A673 (cell line): ENCODE data around the gene ASIC2. TPM values are rescaled to one million over a fixed set of nuclear protein-coding genes. Genes with fewer than 3 reads are reported as not detected.

Source experiments
- BruUV-seq: library from RNA; stranded (reverse); fragments of 400-500 nt; replicated peaks from 2 replicates; lab custom pipeline; 2021; lab: Mats Ljungman, UMichigan
- CTCF ChIA-PET: fragments of 300-600 bp; sonication (Branson Sonifier 250); formaldehyde crosslinking; loops from one replicate; lab custom pipeline; 2022; ENCODE audit warnings: antibody characterized with exemption; lab: Charles Lee
- POLR2A ChIA-PET: fragments of 300-600 bp; sonication (Branson Sonifier 250); formaldehyde crosslinking; loops from one replicate; lab custom pipeline; 2022; ENCODE audit warnings: antibody characterized with exemption; ENCODE audit not compliant: low non-redundant PET; lab: Charles Lee
- DNase-seq: peaks from one replicate; pipeline ENCODE4 v3.0.0-alpha.2; 2015; ENCODE audit warnings: low spot score
- H3K27ac ChIP-seq: fragments of 200-600 bp; sonication (generic); 2 replicates; pipeline ENCODE4 v1.5.1; 2016; ENCODE audit warnings: mixed run types, low read depth, mild to moderate bottlenecking, mixed read lengths, antibody characterized with exemption, low read length; ENCODE audit not compliant: poor library complexity, severe bottlenecking
- H3K27me3 ChIP-seq: fragments of 200-600 bp; sonication (generic); replicated peaks from 2 replicates; pipeline ENCODE4 v1.6.1; 2017; ENCODE audit warnings: mixed run types, low read depth, mild to moderate bottlenecking, mixed read lengths, antibody characterized with exemption, low read length; ENCODE audit not compliant: insufficient read depth, poor library complexity
- H3K36me3 ChIP-seq: fragments of 200-600 bp; sonication (generic); 2 replicates; pipeline ENCODE4 v1.6.1; 2016; ENCODE audit warnings: mixed run types, mild to moderate bottlenecking, mixed read lengths, antibody characterized with exemption, low read length; ENCODE audit not compliant: insufficient read depth, poor library complexity, severe bottlenecking
- H3K4me1 ChIP-seq: fragments of 200-600 bp; sonication (generic); 2 replicates; pipeline ENCODE4 v1.6.1; 2017; ENCODE audit warnings: mixed run types, mild to moderate bottlenecking, mixed read lengths, antibody characterized with exemption, low read length; ENCODE audit not compliant: insufficient read depth, poor library complexity, severe bottlenecking
- H3K4me3 ChIP-seq: fragments of 200-600 bp; sonication (generic); 2 replicates; pipeline ENCODE4 v1.5.1; 2016; ENCODE audit warnings: low read depth, mixed run types, mild to moderate bottlenecking, mixed read lengths, low read length; ENCODE audit not compliant: poor library complexity, severe bottlenecking
- H3K9me3 ChIP-seq: fragments of 200-600 bp; sonication (generic); 2 replicates; pipeline ENCODE4 v1.6.1; 2016; ENCODE audit warnings: mixed run types, low read depth, mild to moderate bottlenecking, mixed read lengths, antibody characterized with exemption, low read length; ENCODE audit not compliant: poor library complexity, severe bottlenecking
- CTCF ChIP-seq: fragments of 300-800, 200-600 bp; sonication (generic); conservative IDR thresholded peaks from 2 replicates; pipeline ENCODE4 v1.5.1; 2017; ENCODE audit warnings: low read depth, mild to moderate bottlenecking, antibody characterized with exemption, low read length, moderate library complexity, mixed read lengths
- EZH2 ChIP-seq: fragments of 200-600 bp; sonication (generic); IDR thresholded peaks from 2 replicates; pipeline ENCODE4 v1.6.1; 2017; ENCODE audit warnings: borderline replicate concordance, low read depth, mild to moderate bottlenecking, mixed read lengths, antibody characterized with exemption, low read length; ENCODE audit not compliant: poor library complexity, severe bottlenecking
- intact Hi-C: fragments of 100-400 bp; cut with micrococcal nuclease; formaldehyde crosslinking; loops from one replicate; pipeline ENCODE4 v1.10.0; 2022; ENCODE audit not compliant: unreplicated experiment
- total RNA-seq: library from RNA; stranded (reverse); gene quantifications from 2 replicates; pipeline ENCODE4 v1.2.3, GENCODE V29; 2021

The ASIC2 gene
- total RNA-seq, 1 experiment from 2014 or later: 8.6 TPM

GRCh38 chr17:33127706-33128105 is 165.4 kb downstream of the ASIC2 start:
- Histone ChIP-seq H3K27me3 (no peaks in the 10 kb centered on the region), H3K9me3 (no peaks in the 10 kb centered on the region), H3K36me3 (no peaks in the 10 kb centered on the region), H3K27ac (no peak overlapping the region), H3K4me1 (peaks cover 5% of the 10 kb centered on the region), H3K4me3 (no peak overlapping the region)
- POLR2A ChIA-PET: no interaction called here
- TF ChIP-seq CTCF (no peak), EZH2 (no peak)
- intact Hi-C loops: no loop called here
- no peak for DNase-seq
- CTCF ChIA-PET: no interaction called here
- BruUV-seq: no TSS peak

GRCh38 chr17:33126086-33126485 is 167.0 kb downstream of the ASIC2 start:
- BruUV-seq: no TSS peak
- no peak for TF ChIP-seq CTCF
- TF ChIP-seq EZH2: no peak
- H3K27me3 ChIP-seq: no peaks in the 10 kb centered on the region
- ChIA-PET POLR2A (no interaction called here), CTCF (no interaction called here)
- no peaks in the 10 kb centered on the region for H3K9me3 ChIP-seq
- no peak overlapping the region for H3K27ac ChIP-seq
- no peak overlapping the region for H3K4me3 ChIP-seq
- peaks cover 5% of the 10 kb centered on the region for H3K4me1 ChIP-seq
- H3K36me3 ChIP-seq: no peaks in the 10 kb centered on the region
- DNase-seq: no peak
- intact Hi-C loops: no loop called here

- Histone ChIP-seq H3K4me3 (no peak overlapping the region), H3K9me3 (no peaks in the 10 kb centered on the region), H3K4me1 (peaks cover 5% of the 10 kb centered on the region), H3K27ac (no peak overlapping the region), H3K27me3 (no peaks in the 10 kb centered on the region), H3K36me3 (no peaks in the 10 kb centered on the region)
- TF ChIP-seq CTCF (no peak), EZH2 (no peak)
- CTCF ChIA-PET: no interaction called here
- intact Hi-C loops: no loop called here
- POLR2A ChIA-PET: no interaction called here
- no TSS peak for BruUV-seq
- DNase-seq: no peak
Observed at GRCh38 chr17:33125552-33125950, 167.5 kb downstream of the ASIC2 start.
